HG03520 (cell line): ENCODE data around the gene EIF5AL1.
"Not testable (repeated sequence)": the region's sequence is repeated elsewhere in the genome, so short reads cannot be mapped to it uniquely, and the experiment has no call there.

Experiments
- ATAC-seq: cut with Tn5 transposase; IDR thresholded peaks from one replicate; pipeline ENCODE4 v1.9.1; 2021; ENCODE audit warnings: mild to moderate bottlenecking, moderate library complexity; ENCODE audit not compliant: unreplicated experiment

Gene EIF5AL1

DNA sequence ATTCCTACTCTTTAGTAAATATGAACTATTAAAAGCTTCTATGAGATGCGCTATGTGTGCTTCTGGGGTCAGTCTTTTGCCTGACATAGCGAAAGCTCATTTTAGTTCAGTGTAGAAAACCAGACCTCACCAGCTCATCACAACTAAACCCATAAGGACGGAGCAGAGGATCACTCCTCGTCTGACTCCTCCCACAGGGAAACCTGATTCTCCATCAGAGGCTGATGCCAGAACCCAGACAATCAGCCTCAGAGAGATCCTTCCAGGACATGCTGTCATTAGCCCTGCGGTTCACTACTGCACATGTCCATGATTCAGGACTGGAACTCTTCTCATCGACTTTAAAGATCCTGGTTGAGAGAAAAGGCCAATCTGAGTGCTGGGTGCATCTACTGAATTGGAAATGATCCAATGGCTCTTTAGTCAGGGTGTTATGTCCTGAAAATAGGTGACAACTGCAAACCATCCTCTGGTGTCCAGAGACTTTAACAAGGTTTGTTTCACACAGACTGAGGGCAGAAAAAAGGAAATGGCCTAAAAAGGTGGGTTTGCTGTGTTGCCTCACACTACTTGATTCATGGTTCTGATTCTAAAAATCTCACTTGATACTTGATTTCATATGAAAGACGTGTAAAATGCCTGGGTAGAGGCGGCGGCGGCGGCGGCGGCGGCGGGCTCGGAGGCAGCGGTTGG is at the start of gene EIF5AL1:
EIF5AL1 (plus strand) TSS at position 643 of the 693 bp plus-strand sequence. CDS start 117 bp downstream, outside the sequence.
- ATAC-seq: not testable (repeated sequence)

- no peak for ATAC-seq
These were observed 48.5 kb upstream of the EIF5AL1 start for GRCh38 chr10:79463578-79464496.

DNA sequence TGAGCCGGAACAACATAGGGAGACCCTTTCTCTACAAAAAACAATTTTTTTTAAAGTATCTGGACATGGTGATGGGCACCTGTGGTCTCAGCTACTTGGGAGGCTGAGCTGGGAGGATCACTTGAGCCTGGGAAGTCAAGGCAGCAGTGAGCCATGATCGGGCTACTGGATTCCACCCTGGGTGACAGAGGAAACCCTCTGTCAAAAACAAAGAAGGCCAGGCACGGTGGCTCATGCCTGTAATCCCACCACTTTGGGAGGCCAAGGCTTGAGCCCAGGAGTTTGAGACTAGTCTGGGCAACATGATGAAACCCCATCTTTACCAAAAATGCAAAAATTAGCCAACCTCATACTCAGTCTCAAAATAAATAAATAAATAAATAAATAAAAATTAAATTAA is 47.0 kb upstream of the EIF5AL1 start:
- no peak for ATAC-seq

- no peak for ATAC-seq
These were observed 44.2 kb upstream of the EIF5AL1 start for GRCh38 chr10:79468015-79468560.

GRCh38 chr10:79468841-79469585 is 43.3 kb upstream of the EIF5AL1 start:
- no peak for ATAC-seq

DNA sequence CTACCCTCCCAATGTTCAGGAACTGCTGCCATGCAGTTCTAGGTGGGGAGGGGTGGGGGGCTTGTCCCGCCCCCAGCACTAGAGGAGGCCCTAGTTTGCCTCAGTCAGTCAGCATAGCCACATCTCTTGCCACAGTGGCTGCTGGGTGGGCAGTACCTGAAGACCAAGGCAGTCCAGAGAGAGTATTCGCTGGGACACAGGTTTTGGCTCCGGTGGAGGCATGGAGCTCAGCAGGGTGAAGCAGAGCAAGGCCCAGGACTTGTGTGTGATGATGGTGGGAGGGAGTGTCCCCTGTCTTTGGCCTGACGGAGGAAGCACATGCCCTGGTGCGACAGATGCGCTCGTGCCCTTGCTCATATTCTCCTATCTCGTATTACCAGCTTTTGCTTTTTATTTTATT is 42.2 kb upstream of the EIF5AL1 start:
- no peak for ATAC-seq

DNA sequence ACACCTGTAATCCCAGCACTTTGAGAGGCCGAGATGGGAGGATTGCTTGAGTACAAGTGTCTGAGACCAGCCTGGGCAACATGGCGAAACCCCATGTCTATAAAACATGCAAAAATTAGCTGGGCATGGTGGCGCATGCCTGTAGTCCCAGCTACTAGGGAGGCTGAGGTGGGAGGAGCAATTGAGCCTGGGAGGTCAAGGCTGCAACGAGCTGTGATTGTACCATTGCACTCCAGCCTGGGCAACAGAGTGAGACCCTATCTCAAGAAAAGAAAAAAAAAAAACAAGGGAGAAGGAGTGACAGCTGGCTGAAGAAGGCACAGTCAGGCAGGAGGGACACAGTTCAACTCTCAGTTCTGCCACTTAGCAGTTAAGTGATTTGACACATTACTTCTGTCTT is 40.6 kb upstream of the EIF5AL1 start:
- ATAC-seq: no peak

DNA sequence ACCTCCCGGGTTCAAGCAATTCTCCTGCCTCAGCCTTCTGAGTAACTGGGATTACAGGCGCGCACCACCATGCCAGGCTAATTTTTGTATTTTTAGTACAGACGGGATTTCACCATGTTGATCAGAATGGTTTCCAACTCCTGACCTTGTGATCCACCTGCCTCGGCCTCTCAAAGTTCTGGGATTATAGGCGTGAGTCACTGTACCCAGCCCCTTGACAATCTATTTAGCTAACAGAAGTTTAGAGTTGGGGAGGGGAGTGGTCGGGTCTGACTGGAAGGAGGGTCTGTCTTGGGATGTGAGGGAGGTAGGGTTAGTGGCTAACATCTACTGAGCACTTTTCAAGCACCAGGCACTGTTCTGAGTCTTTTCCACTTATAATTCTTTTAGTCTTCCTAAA is 39.9 kb upstream of the EIF5AL1 start:
- no peak for ATAC-seq

GRCh38 chr10:79472951-79473350 is 39.4 kb upstream of the EIF5AL1 start:
- no peak for ATAC-seq

DNA sequence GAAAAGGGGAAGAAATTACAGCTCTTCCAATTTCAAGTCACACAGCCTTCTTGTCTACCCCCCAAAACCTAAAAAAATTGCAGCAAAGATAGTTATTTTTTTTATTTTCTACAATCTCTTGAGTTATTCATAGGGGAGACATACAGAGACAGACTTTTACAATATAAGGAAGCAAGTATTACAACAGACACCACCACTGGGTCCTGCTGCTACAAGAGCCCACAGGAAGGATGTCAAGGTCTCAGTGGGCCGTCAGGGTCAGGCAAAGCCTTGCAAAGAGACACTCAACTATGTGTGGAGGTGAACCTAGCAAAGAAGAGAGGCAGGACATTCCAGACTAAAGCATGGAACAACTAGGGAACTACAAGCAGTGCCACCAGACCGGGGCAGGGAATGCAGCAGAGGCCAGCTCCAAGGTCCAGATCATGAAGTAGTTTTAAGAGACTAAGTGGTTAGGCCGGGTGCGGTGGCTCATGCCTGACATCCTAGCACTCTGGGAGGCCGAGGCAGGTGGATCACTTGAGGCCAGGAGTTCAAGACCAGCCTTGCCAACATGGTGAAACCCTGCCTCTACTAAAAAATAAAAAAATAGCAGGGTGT is 38.7 kb upstream of the EIF5AL1 start:
- ATAC-seq: no peak

DNA sequence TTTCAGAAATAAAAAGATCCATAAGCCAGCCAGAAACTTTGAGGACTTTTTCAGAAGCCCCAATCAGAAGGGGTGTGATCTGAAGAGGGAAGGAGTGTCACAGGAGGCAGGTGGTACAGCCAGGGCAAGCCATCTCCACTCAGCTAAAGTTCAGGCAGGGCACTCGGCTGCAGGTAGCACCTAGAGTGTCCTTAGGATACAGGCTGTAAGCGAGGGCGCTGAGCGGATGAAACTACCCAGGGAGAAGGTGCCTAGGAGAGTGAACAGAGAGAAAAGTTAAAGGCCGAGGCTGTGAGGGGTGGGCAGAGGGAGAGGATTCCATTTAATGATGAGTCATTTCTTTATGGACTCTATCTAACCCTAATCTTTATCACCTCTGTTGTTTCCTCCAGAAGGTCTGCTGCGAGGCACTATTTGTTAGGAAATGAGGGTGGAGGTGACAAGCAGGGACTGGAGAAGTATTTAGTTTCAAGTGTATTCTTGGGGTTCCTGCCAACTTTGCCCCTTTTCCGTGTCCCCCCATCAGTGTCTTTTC is 37.1 kb upstream of the EIF5AL1 start:
- no peak for ATAC-seq

DNA sequence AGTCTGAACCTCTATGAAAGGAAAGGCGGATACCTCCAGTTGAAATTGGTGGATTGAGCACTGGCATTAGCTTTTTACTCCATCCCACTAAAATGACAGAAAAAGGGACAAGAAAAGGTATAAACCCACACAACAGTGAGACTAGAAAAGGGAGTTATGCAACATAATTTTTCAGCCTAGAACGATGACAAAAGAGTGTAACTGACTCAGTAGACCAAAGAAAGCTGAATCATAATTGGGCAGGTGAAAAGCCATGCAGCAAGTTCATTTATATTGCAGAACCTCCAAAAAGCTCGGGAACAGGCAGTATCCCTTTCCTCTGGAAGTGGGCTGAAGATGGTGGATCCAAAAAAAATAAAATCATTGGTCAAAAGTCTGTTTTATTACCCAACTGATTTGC is 36.5 kb upstream of the EIF5AL1 start:
- ATAC-seq: no peak

DNA sequence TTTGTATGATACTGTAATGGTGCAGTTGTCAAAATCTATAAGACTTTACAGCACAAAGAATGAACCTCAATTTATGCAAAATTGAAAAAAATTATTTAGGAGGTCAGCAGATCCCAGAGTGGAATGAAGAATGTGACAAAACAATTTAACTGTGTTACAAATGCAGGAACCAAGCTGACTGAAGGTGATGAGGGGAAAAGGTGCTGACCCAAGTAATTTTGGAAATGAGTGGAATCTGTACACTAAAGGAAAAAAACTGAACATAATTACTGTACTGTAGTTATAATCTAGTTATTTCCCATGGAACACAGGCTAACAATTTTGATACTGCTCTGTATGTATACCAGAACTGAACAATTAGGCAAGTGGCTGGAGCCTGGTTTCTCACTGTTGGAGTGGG is 35.7 kb upstream of the EIF5AL1 start:
- ATAC-seq: no peak

DNA sequence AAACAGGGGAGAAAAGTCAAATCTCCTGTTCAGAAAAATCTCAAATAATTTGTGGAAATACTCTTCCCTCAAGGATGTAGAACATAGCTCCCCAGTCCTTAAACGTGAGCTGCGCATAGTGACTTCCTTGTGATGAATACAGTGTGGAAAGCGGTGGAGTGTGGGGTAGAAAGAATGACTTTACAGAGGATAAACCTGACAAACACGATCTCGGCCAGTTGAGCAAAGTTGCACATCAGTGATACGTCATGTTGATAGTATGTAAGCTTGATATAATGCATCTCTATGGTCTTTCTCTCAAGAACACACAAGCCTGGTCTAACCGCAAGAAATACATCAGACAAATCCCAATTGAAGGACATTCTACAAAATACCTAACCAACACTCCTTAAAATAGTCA is 34.9 kb upstream of the EIF5AL1 start:
- no peak for ATAC-seq

- no peak for ATAC-seq
These were observed 32.9 kb upstream of the EIF5AL1 start for GRCh38 chr10:79479283-79479909.

DNA sequence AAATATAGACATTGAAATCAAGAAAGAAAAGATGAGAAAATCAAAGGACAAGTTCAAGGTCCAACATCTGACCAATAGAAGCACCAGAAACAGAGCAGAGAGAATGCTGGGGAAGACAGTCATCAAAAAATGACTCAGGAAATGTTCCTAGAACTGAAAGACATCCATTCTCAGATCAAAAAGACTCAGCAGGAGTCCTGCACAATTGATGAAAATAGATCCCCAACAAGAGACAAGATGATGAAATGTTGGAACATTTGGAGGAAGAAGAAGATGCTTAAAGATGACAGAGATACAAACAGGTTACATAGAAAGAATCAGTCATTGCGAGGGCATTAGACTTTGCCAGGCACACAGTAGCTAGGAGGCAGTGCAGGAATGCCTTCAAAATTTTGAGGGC is 30.0 kb upstream of the EIF5AL1 start:
- ATAC-seq: no peak

DNA sequence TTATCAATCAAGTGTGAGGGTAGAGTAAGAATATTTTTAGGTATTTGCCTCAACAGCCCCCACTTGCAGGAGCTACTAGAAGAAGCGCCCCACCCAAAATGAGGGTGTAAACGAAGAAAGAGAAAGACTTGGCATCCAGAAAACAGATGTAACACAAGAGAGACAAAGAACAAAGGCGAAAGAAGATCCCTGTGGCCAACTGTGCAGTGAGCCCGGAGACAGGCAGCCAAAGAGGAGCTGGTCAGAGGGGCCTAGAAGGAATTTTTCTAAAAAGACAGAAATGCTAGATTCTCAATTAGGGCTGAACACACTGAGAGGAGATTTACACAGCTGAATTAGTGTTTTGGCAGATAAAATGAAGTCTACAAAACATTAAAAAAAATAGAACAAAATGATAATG is 29.6 kb upstream of the EIF5AL1 start:
- ATAC-seq: no peak

GRCh38 chr10:79483299-79483698 is 29.0 kb upstream of the EIF5AL1 start:
- no peak for ATAC-seq

GRCh38 chr10:79483948-79484347 is 28.4 kb upstream of the EIF5AL1 start:
- no peak for ATAC-seq

DNA sequence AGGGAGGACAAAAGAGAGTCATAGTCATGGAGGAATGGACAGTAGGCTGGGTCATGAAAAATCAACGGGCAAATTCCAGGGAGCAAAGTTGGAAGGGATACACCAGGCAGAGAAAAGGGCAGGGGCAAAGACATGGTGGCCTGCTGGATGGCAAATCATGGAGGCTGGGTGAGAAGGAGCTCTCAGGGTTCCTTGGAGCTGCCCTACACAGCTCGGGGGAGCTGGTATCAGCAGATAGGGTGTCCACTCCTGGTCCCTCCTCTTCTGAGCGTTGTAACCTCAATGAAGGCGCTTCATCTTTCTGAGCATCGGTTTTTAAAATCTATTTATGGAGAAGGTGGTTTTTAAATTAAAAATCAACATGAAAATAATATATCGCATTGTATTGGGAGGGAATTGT is 27.9 kb upstream of the EIF5AL1 start:
- ATAC-seq: no peak
